ENCODE results near the gene ZBTB20. TPM values are rescaled to one million over a fixed set of nuclear protein-coding genes. Genes with fewer than 3 reads are reported as not detected.

Gene ZBTB20
- total and polyA plus RNA-seq, 2 experiments from 2014 or later, result 15.7 to 37.3 TPM

DNA sequence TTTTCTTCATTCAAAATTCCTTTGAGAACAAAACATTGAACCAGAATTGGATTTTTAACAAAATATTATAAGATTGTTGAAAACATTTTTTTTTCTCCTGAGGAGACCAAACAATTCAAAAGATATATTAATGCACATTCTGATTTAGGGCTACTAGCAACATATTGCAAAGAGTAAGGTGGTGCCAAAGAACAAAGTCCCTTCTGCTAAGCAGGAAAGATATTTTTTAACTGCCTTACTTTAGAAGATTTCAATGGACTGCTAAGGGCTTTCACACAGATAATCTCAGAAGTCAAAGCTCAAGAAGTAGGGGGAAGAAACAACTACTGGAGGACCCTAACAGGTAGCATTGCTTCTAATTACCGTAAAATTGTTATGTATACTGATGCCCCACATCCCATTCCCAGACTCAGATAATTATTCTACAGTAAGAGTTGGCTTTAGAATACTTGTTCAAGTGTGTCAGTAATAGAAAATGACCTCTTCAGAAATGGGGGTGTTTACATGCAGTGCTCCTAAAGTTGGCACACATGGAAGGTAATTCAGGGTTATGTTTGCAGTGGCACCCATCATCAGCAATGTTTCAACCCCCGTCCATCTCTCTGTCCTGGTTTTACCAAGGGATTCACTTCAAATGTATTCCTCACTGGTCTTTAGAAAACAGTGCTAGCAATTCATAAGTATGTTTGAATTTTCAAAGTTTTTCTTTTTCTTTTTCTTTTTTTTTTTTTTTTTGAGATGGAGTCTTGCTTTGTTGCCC, 354.7 kb downstream of the ZBTB20 start:
- Histone ChIP-seq H3K4me3 (no peak overlapping the region), H3K9me3 (ENCODE audit: low read depth) (no peaks in the 10 kb centered on the region), H3K36me3 (no peaks in the 10 kb centered on the region), H3K4me1 (ENCODE audit: low read depth) (peaks cover 8% of the 10 kb centered on the region), H3K27ac (no peak overlapping the region), H3K27me3 (no peaks in the 10 kb centered on the region)
- DNase-seq (ENCODE audit: low read depth in 1 of 2, low spot score in 1 of 2), result no peak
- TF ChIP-seq, protein P1, sequence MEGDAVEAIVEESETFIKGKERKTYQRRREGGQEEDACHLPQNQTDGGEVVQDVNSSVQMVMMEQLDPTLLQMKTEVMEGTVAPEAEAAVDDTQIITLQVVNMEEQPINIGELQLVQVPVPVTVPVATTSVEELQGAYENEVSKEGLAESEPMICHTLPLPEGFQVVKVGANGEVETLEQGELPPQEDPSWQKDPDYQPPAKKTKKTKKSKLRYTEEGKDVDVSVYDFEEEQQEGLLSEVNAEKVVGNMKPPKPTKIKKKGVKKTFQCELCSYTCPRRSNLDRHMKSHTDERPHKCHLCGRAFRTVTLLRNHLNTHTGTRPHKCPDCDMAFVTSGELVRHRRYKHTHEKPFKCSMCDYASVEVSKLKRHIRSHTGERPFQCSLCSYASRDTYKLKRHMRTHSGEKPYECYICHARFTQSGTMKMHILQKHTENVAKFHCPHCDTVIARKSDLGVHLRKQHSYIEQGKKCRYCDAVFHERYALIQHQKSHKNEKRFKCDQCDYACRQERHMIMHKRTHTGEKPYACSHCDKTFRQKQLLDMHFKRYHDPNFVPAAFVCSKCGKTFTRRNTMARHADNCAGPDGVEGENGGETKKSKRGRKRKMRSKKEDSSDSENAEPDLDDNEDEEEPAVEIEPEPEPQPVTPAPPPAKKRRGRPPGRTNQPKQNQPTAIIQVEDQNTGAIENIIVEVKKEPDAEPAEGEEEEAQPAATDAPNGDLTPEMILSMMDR (IDR thresholded peaks at IDR 0.05; ENCODE audit: low read depth, low read length), result no peak

DNA sequence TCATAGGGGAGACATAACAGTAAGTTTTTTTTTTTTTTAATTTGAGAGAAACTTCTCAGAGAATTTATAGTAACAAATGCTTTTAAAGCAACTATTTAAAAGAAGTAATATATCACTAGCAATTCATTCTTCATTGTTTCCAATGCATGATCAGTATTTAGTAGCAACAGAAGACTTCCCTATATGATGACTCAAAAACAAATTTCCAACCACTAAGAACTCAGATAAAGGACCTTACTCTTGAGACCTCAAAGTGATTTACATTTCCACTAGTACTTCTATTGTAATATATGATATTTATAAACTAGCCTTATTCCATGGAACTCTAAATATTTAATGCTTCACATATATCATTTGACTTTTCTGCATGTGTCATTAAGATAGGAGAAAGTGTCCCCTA, 356.3 kb downstream of the ZBTB20 start:
- no peak for DNase-seq (ENCODE audit: low read depth in 1 of 2, low spot score in 1 of 2)
- TF ChIP-seq, protein P1 (IDR thresholded peaks at IDR 0.05; ENCODE audit: low read depth, low read length), result no peak
- no peaks in the 10 kb centered on the region for H3K36me3 ChIP-seq
- H3K4me3 ChIP-seq, result no peak overlapping the region
- no peaks in the 10 kb centered on the region for H3K9me3 ChIP-seq (ENCODE audit: low read depth)
- no peak overlapping the region for H3K27ac ChIP-seq
- H3K4me1 ChIP-seq (ENCODE audit: low read depth), result peaks cover 8% of the 10 kb centered on the region
- no peaks in the 10 kb centered on the region for H3K27me3 ChIP-seq

DNA sequence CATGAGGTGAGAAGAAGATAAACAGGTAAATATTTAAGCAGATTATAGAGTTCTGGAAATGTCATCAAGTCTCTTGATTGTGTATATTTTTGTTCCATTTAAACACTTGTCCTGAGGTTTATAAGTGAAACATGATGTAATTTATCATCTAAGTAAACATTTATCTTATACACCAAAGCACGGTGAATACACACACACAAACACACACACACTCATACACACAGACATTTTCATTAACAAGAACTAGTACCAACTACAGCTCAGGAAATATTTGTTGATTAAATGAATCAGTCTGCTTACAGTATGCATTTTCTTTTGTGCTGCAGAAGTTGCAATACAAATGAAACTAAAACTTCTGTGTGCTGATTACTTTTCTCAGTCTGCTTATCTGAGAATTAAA, 357.3 kb downstream of the ZBTB20 start:
- TF ChIP-seq, protein P1 (IDR thresholded peaks at IDR 0.05; ENCODE audit: low read depth, low read length), result no peak
- Histone ChIP-seq H3K36me3 (no peaks in the 10 kb centered on the region), H3K27me3 (no peaks in the 10 kb centered on the region), H3K27ac (no peak overlapping the region), H3K4me3 (no peak overlapping the region), H3K9me3 (ENCODE audit: low read depth) (no peaks in the 10 kb centered on the region), H3K4me1 (ENCODE audit: low read depth) (peaks cover 8% of the 10 kb centered on the region)
- DNase-seq (ENCODE audit: low read depth in 1 of 2, low spot score in 1 of 2), result no peak

DNA sequence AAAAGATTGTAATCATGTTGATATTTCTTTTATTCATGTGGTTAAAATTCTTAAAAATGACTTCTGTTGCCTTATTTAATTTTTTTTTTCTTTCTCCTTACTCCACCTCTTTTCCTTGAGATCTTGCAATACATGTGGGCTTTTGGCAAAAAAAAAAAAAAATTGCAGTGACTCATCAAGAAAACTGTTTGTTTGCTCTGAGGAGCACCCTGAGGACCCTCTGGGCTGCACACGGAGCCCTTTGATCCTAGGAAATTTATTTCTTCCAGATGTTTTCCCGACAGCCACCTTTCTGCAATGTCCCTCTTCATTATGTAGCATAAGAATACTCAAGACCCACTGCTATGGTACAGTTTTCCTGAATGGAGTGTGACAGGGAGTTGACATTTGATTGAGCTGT, 371.7 kb downstream of the ZBTB20 start:
- H3K27me3 ChIP-seq, result no peaks in the 10 kb centered on the region
- no peaks in the 10 kb centered on the region for H3K36me3 ChIP-seq
- no peak overlapping the region for H3K4me3 ChIP-seq
- H3K4me1 ChIP-seq (ENCODE audit: low read depth), result no peaks in the 10 kb centered on the region
- no peak overlapping the region for H3K27ac ChIP-seq
- TF ChIP-seq, protein P1 (IDR thresholded peaks at IDR 0.05; ENCODE audit: low read depth, low read length), result no peak
- peak in 1 of 2 donors; percentile 33 for DNase-seq (ENCODE audit: low read depth in 1 of 2, low spot score in 1 of 2)
- no peaks in the 10 kb centered on the region for H3K9me3 ChIP-seq (ENCODE audit: low read depth)

DNA sequence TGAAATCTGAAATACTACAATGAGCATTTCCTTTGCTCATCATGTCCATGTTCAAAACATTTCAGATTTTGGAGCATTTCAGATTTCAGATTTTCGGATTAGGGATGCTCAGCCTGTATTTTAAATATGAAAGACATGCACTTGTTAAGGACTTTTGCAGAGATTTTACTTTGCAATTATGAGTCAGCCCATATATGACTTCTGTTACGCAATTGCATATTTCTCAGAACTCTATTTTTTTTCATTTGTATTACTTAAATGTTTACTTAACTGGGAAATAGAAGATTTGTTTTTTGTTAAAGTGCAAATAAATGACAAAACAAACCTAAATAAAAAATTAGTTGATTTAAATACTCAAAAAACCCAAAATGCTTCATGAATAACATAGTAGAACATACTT, 376.2 kb downstream of the ZBTB20 start:
- no peak overlapping the region for H3K4me3 ChIP-seq
- H3K4me1 ChIP-seq (ENCODE audit: low read depth), result no peaks in the 10 kb centered on the region
- H3K27ac ChIP-seq, result no peak overlapping the region
- TF ChIP-seq, protein P1 (IDR thresholded peaks at IDR 0.05; ENCODE audit: low read depth, low read length), result no peak
- H3K27me3 ChIP-seq, result no peaks in the 10 kb centered on the region
- DNase-seq (ENCODE audit: low read depth in 1 of 2, low spot score in 1 of 2), result peak in 1 of 2 donors; percentile 62
- no peaks in the 10 kb centered on the region for H3K9me3 ChIP-seq (ENCODE audit: low read depth)
- H3K36me3 ChIP-seq, result no peaks in the 10 kb centered on the region
